OCI-LY3 (cell line): ENCODE measurements around the gene DCC.

ENCODE experiments used
- EZH2phosphoT487 ChIP-seq: fragments of 200-600 bp; shearing (Covaris generic); IDR thresholded peaks from 2 replicates; pipeline ENCODE4 v1.6.1; 2018; ENCODE audit warnings: antibody characterized with exemption, mixed run types, low read depth
- TF ChIP-seq, protein P1 (sequence below): fragments of 200-600, 300-600 bp; sonication (generic); IDR thresholded peaks from 2 replicates; pipeline ENCODE4 v1.5.1; 2014; ENCODE audit warnings: antibody characterized with exemption, low read length, low read depth

GRCh38 chr18:53038608-53039007 is 698.6 kb downstream of the DCC start:
- TF ChIP-seq, protein P1, sequence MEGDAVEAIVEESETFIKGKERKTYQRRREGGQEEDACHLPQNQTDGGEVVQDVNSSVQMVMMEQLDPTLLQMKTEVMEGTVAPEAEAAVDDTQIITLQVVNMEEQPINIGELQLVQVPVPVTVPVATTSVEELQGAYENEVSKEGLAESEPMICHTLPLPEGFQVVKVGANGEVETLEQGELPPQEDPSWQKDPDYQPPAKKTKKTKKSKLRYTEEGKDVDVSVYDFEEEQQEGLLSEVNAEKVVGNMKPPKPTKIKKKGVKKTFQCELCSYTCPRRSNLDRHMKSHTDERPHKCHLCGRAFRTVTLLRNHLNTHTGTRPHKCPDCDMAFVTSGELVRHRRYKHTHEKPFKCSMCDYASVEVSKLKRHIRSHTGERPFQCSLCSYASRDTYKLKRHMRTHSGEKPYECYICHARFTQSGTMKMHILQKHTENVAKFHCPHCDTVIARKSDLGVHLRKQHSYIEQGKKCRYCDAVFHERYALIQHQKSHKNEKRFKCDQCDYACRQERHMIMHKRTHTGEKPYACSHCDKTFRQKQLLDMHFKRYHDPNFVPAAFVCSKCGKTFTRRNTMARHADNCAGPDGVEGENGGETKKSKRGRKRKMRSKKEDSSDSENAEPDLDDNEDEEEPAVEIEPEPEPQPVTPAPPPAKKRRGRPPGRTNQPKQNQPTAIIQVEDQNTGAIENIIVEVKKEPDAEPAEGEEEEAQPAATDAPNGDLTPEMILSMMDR = no peak
- TF ChIP-seq EZH2phosphoT487 = no peak
